Tibial nerve (tissue), 4 donors: Measurements from ENCODE around the gene FANCG.

Source experiments
- EP300 ChIP-seq, 2 donors: sonication (generic); formaldehyde crosslinking; IDR thresholded peaks; one replicate each; pipeline ENCODE4 v1.6.1; 2017; ENCODE audit warnings: antibody characterized with exemption in 2 of 2, mild to moderate bottlenecking in 1 of 2
- POLR2A ChIP-seq, 2 donors: fragments of 450-650 bp; IDR thresholded peaks; one replicate each; pipeline ENCODE4 v1.6.1; 2017; ENCODE audit warnings: antibody characterized with exemption in 2 of 2, mild to moderate bottlenecking in 2 of 2, moderate library complexity in 2 of 2
- TF ChIP-seq, protein P1 (sequence below), 5 experiments: fragments of 200-600 bp in 3 of 5; fragments of 450-650 bp in 2 of 5; sonication (generic) in 3 of 5; IDR thresholded peaks; one replicate each; pipeline ENCODE4 v1.5.1; 2016 to 2019; ENCODE audit warnings: antibody characterized with exemption in 5 of 5, mild to moderate bottlenecking in 3 of 5, moderate library complexity in 2 of 5

DNA sequence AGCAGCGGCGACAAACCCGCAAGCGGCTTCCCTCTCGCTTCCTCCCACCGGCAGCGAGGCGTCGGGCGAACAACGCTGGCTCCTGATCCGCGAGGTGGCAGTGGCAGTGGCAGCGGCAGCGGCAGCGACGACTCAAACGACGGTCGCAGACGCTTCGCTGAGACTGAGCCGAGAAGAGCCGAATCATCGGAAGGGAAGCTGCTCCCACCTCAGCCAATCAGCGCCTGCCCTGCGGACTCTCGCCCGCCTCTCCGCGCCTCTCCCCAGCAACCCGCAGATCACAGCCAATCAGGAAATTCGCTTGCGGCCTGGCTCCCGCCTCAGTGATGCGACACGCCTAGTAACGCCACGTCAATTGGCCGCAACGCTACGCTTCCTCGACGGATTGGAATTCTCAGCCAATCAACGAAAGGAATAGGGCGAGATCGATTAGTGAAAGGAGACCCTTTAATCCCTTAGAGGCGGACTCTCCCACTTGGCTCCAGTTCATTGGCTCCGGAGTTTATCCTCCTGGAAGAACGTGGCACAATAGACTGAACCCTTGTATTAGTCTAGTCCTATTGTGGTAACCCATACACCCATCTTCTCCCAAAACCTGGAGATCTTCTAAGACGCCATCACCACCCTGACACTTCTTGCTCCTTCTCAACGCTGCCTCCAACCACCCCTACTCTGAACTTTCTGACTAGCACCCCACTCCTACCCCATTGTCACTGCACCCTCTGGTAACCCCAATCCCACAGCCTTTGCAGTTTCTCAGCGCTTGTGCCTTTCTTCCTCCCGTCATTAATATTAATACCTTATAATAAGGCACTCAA is 7.1 kb downstream of the FANCG start, which contains the start of gene VCP:
- TF ChIP-seq, protein P1, sequence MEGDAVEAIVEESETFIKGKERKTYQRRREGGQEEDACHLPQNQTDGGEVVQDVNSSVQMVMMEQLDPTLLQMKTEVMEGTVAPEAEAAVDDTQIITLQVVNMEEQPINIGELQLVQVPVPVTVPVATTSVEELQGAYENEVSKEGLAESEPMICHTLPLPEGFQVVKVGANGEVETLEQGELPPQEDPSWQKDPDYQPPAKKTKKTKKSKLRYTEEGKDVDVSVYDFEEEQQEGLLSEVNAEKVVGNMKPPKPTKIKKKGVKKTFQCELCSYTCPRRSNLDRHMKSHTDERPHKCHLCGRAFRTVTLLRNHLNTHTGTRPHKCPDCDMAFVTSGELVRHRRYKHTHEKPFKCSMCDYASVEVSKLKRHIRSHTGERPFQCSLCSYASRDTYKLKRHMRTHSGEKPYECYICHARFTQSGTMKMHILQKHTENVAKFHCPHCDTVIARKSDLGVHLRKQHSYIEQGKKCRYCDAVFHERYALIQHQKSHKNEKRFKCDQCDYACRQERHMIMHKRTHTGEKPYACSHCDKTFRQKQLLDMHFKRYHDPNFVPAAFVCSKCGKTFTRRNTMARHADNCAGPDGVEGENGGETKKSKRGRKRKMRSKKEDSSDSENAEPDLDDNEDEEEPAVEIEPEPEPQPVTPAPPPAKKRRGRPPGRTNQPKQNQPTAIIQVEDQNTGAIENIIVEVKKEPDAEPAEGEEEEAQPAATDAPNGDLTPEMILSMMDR (IDR thresholded peaks at IDR 0.05): peak in 1 of 5 experiments; percentile 9
- TF ChIP-seq EP300 (IDR thresholded peaks at IDR 0.05) (peak in 1 of 2 donors; percentile 97), POLR2A (IDR thresholded peaks at IDR 0.05) (peak; percentile 87 to 93)
